ENCODE measurements around the gene GTPBP6.
A peak's percentile ranks its signal among the peaks of the same experiment; 100 is the strongest.
"Not testable (repeated sequence)": the region's sequence is repeated elsewhere in the genome, so short reads cannot be mapped to it uniquely, and the experiment has no call there.

The GTPBP6 gene

DNA sequence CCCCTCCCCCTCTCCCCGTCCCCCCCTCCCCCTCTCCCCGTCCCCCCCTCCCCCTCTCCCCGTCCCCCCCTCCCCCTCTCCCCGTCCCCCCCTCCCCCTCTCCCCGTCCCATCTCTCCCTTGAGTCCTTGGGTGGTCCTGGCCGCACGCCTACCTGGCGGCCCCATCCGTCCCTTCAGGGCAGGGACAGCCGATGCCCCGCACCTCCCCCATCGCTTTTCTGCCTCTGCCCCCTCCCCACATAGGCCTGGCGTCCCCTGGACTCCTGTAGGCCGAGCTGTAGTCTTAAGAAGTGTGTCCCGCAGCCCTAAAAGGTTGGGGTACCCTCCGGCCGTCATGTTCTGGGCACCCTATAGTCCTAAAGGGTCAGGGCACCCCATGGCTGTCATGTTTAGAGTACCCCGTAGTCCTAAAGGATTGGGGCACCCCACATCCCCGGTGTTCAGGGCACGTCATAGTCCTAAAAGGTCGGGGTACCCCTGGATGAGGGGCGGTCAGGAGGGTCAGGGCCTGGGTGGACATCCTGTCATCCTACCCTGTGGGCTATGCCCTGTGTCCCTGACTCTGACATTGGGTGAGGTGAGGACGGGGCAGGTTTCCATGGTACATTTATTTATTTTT is 10.8 kb upstream of the GTPBP6 start:
- WGBS, 2 donors (ENCODE audit: extremely low coverage in 2 of 2, insufficient read length in 2 of 2, insufficient replicate concordance in 1 of 2) = no CpG with 5 or more reads among the region's 23 CpGs
- Histone ChIP-seq H2BK15ac (ENCODE audit: low read length) (no peak overlapping the region), H4K91ac (ENCODE audit: low read depth, low read length, poor library complexity) (no peak overlapping the region), H3K27me3 (ENCODE audit: control insufficient read depth in 3 of 3, insufficient read depth in 3 of 3, low read depth in 1 of 3, low read length in 3 of 3) (no peaks in the 10 kb centered on the region), H3K4me2 (ENCODE audit: insufficient read depth, low read length, poor library complexity, severe bottlenecking) (no peak overlapping the region), H4K8ac (ENCODE audit: low read depth, low read length) (no peak overlapping the region), H3K14ac (ENCODE audit: low read length) (no peak overlapping the region), H3K18ac (ENCODE audit: low read length) (no peak overlapping the region), H3K36me3 (replicated peaks in 1 of 2; ENCODE audit: control insufficient read depth in 2 of 2, insufficient read depth in 2 of 2, low read length in 2 of 2) (peaks cover 11 to 16% of the 10 kb centered on the region in 2 donors), H3K4me3 (ENCODE audit: low read length in 2 of 2) (no peak overlapping the region), H3K23ac (ENCODE audit: low read depth, low read length, poor library complexity) (no peak overlapping the region), H3K9me3 (replicated peaks in 1 of 2; ENCODE audit: control insufficient read depth in 2 of 2, insufficient read depth in 1 of 2, low read depth in 1 of 2, low read length in 2 of 2) (no peaks in the 10 kb centered on the region), H3K9ac (ENCODE audit: low read depth, low read length, poor library complexity) (no peak overlapping the region), H2BK12ac (ENCODE audit: low read length) (no peak overlapping the region), H2AFZ (ENCODE audit: low read length) (no peak overlapping the region), H2BK5ac (ENCODE audit: low read length) (no peak overlapping the region), H3K4ac (ENCODE audit: low read length) (no peak overlapping the region), H3K79me1 (ENCODE audit: low read depth, low read length) (peaks cover 7% of the 10 kb centered on the region), H2AK5ac (ENCODE audit: low read depth, low read length) (peak overlapping the region; percentile 61), H2BK120ac (ENCODE audit: low read depth, low read length) (no peak overlapping the region), H3K4me1 (ENCODE audit: control insufficient read depth in 2 of 2, insufficient read depth in 1 of 2, low read depth in 1 of 2, low read length in 2 of 2) (peaks cover 3 to 6% of the 10 kb centered on the region in 2 donors), H3K27ac (replicated peaks; ENCODE audit: low read length) (no peak overlapping the region)
- no peak for DNase-seq (ENCODE audit: low spot score)

DNA sequence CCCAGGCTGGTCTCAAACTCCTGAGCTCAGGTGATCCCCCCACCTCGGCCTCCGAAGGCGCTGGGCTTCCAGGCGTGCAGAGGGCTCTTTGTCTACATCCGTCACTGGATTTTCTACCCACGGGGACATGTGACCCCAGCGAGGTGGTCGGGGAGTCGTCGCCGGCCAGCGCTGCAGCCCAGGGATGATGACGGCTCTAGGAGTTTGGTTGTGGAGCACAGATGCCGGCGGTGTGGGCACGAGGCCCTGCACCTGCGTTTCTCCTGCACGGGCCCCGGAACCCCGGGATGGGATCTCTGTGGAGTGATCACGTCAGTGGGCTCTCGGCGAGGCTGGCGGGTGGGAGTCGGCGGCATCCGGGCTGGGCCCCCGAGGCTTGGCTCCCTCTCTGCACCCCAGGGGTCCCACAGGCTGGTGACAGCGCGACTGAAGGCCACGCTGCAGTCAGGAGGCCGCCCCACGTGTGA is 9.1 kb upstream of the GTPBP6 start:
- no peak overlapping the region for H3K27ac ChIP-seq (replicated peaks; ENCODE audit: low read length)
- H3K27me3 ChIP-seq (ENCODE audit: control insufficient read depth in 3 of 3, insufficient read depth in 3 of 3, low read depth in 1 of 3, low read length in 3 of 3) = no peaks in the 10 kb centered on the region
- H4K91ac ChIP-seq (ENCODE audit: low read depth, low read length, poor library complexity) = no peak overlapping the region
- H2BK5ac ChIP-seq (ENCODE audit: low read length) = no peak overlapping the region
- H3K14ac ChIP-seq (ENCODE audit: low read length) = no peak overlapping the region
- no peak overlapping the region for H2AK5ac ChIP-seq (ENCODE audit: low read depth, low read length)
- no CpG with 5 or more reads among the region's 33 CpGs for WGBS, 2 donors (ENCODE audit: extremely low coverage in 2 of 2, insufficient read length in 2 of 2, insufficient replicate concordance in 1 of 2)
- no peak overlapping the region for H4K8ac ChIP-seq (ENCODE audit: low read depth, low read length)
- no peak overlapping the region for H2BK120ac ChIP-seq (ENCODE audit: low read depth, low read length)
- H3K4me1 ChIP-seq (ENCODE audit: control insufficient read depth in 2 of 2, insufficient read depth in 1 of 2, low read depth in 1 of 2, low read length in 2 of 2) = peaks cover 3 to 6% of the 10 kb centered on the region in 2 donors
- no peak overlapping the region for H2AFZ ChIP-seq (ENCODE audit: low read length)
- peak overlapping the region; percentile 1 for H2BK12ac ChIP-seq (ENCODE audit: low read length)
- H3K9ac ChIP-seq (ENCODE audit: low read depth, low read length, poor library complexity) = no peak overlapping the region
- no peak overlapping the region for H2BK15ac ChIP-seq (ENCODE audit: low read length)
- no peak overlapping the region for H3K4ac ChIP-seq (ENCODE audit: low read length)
- peaks cover 3% of the 10 kb centered on the region for H3K79me1 ChIP-seq (ENCODE audit: low read depth, low read length)
- peak overlapping the region; percentile 64 for H3K18ac ChIP-seq (ENCODE audit: low read length)
- peak overlapping the region; percentile 55 for H3K23ac ChIP-seq (ENCODE audit: low read depth, low read length, poor library complexity)
- H3K36me3 ChIP-seq (replicated peaks in 1 of 2; ENCODE audit: control insufficient read depth in 2 of 2, insufficient read depth in 2 of 2, low read length in 2 of 2) = peaks cover 1 to 2% of the 10 kb centered on the region in 2 donors
- no peak overlapping the region for H3K4me2 ChIP-seq (ENCODE audit: insufficient read depth, low read length, poor library complexity, severe bottlenecking)
- peak overlapping the region in 1 of 2 donors; percentile 16 for H3K4me3 ChIP-seq (ENCODE audit: low read length in 2 of 2)
- H3K9me3 ChIP-seq (replicated peaks in 1 of 2; ENCODE audit: control insufficient read depth in 2 of 2, insufficient read depth in 1 of 2, low read depth in 1 of 2, low read length in 2 of 2) = no peaks in the 10 kb centered on the region
- no peak for DNase-seq (ENCODE audit: low spot score)

DNA sequence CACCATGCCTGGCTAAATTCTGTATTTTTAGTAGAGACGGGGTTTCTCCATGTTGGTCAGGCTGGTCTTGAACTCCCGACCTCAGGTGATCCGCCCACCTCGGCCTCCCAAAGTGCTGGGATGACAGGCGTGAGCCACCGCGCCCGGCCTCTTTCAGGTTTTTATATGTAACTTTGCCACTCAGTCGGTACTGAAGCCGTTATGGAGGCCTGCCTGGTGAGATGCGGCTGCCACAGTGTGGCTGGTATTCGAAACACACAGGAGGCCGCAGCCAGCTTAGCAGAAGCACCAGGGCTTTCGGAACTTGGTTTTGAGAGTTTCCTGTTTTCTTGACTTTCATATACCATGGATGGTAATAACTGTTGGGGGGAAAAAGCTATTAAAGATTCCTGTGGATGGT is 6.1 kb upstream of the GTPBP6 start:
- not testable (repeated sequence) for H3K9ac ChIP-seq (ENCODE audit: low read depth, low read length, poor library complexity); H3K4me1 ChIP-seq (ENCODE audit: control insufficient read depth in 2 of 2, insufficient read depth in 1 of 2, low read depth in 1 of 2, low read length in 2 of 2); H3K4ac ChIP-seq (ENCODE audit: low read length); H3K36me3 ChIP-seq (replicated peaks in 1 of 2; ENCODE audit: control insufficient read depth in 2 of 2, insufficient read depth in 2 of 2, low read length in 2 of 2); DNase-seq (ENCODE audit: low spot score); H2AK5ac ChIP-seq (ENCODE audit: low read depth, low read length); H4K8ac ChIP-seq (ENCODE audit: low read depth, low read length); H2BK12ac ChIP-seq (ENCODE audit: low read length); H3K14ac ChIP-seq (ENCODE audit: low read length); H2BK5ac ChIP-seq (ENCODE audit: low read length); H3K9me3 ChIP-seq (replicated peaks in 1 of 2; ENCODE audit: control insufficient read depth in 2 of 2, insufficient read depth in 1 of 2, low read depth in 1 of 2, low read length in 2 of 2); H3K27me3 ChIP-seq (ENCODE audit: control insufficient read depth in 3 of 3, insufficient read depth in 3 of 3, low read depth in 1 of 3, low read length in 3 of 3); H3K4me3 ChIP-seq (ENCODE audit: low read length in 2 of 2); H3K79me1 ChIP-seq (ENCODE audit: low read depth, low read length); H3K23ac ChIP-seq (ENCODE audit: low read depth, low read length, poor library complexity); H3K18ac ChIP-seq (ENCODE audit: low read length); H2BK15ac ChIP-seq (ENCODE audit: low read length); H3K4me2 ChIP-seq (ENCODE audit: insufficient read depth, low read length, poor library complexity, severe bottlenecking); H4K91ac ChIP-seq (ENCODE audit: low read depth, low read length, poor library complexity); H2BK120ac ChIP-seq (ENCODE audit: low read depth, low read length); H2AFZ ChIP-seq (ENCODE audit: low read length); H3K27ac ChIP-seq (replicated peaks; ENCODE audit: low read length)
- no CpG with 5 or more reads among the region's 14 CpGs for WGBS, 2 donors (ENCODE audit: extremely low coverage in 2 of 2, insufficient read length in 2 of 2, insufficient replicate concordance in 1 of 2)

DNA sequence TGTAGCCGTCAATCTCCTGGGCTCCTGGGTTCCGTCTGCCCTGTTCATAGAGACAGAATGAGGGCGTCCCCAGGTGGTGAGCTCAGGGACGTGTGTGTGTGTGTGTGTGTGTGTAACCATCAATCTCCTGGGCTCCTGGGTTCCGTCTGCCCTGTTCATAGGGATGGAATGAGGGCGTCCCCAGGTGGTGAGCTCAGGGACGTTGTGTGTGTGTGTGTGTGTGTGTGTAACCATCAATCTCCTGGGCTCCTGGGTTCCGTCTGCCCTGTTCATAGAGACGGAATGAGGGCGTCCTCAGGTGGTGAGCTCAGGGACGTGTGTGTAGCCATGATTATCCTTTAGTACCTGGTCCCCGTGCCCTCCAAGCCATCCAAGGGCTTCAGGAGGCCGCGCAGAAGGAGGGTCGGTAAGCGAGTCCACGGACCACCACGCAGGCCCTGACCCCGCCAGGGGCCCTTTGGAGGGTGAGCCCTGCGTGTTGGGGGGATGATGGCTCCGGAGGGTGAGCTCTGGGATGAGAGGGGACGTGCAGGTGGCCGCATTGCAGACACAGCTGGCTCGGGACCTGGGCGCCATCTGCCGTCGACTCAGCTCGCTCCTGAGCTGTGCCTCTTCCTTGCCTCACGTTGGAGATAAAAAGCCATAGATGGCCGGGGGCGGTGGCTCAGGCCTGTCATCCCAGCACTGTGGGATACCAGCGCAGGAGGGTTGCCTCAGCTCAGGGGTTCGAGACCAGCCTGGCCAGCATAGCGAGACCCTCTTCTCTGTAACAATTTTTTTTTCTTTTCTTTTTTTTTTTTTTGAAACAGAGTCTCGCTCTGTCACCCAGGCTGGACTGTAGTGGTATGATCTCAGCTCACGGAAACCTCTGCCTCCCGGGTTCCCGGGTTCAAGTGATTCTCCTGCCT is 5.4 kb upstream of the GTPBP6 start:
- no peak overlapping the region for H2BK15ac ChIP-seq (ENCODE audit: low read length)
- no CpG with 5 or more reads among the region's 38 CpGs for WGBS, 2 donors (ENCODE audit: extremely low coverage in 2 of 2, insufficient read length in 2 of 2, insufficient replicate concordance in 1 of 2)
- no peak overlapping the region for H3K4me3 ChIP-seq (ENCODE audit: low read length in 2 of 2)
- H2AK5ac ChIP-seq (ENCODE audit: low read depth, low read length) = peak overlapping the region; percentile 43
- H2BK12ac ChIP-seq (ENCODE audit: low read length) = no peak overlapping the region
- peak overlapping the region; percentile 95 for H3K23ac ChIP-seq (ENCODE audit: low read depth, low read length, poor library complexity)
- H3K14ac ChIP-seq (ENCODE audit: low read length) = peak overlapping the region; percentile 47
- no peak overlapping the region for H3K27ac ChIP-seq (replicated peaks; ENCODE audit: low read length)
- no peak overlapping the region for H3K4me2 ChIP-seq (ENCODE audit: insufficient read depth, low read length, poor library complexity, severe bottlenecking)
- H3K9me3 ChIP-seq (replicated peaks in 1 of 2; ENCODE audit: control insufficient read depth in 2 of 2, insufficient read depth in 1 of 2, low read depth in 1 of 2, low read length in 2 of 2) = no peaks in the 10 kb centered on the region
- no peak overlapping the region for H3K4ac ChIP-seq (ENCODE audit: low read length)
- H3K4me1 ChIP-seq (ENCODE audit: control insufficient read depth in 2 of 2, insufficient read depth in 1 of 2, low read depth in 1 of 2, low read length in 2 of 2) = peaks cover 5 to 8% of the 10 kb centered on the region in 2 donors
- no peaks in the 10 kb centered on the region for H3K27me3 ChIP-seq (ENCODE audit: control insufficient read depth in 3 of 3, insufficient read depth in 3 of 3, low read depth in 1 of 3, low read length in 3 of 3)
- peaks cover 14% of the 10 kb centered on the region for H3K79me1 ChIP-seq (ENCODE audit: low read depth, low read length)
- no peak overlapping the region for H2BK5ac ChIP-seq (ENCODE audit: low read length)
- H3K36me3 ChIP-seq (replicated peaks in 1 of 2; ENCODE audit: control insufficient read depth in 2 of 2, insufficient read depth in 2 of 2, low read length in 2 of 2) = no peaks in the 10 kb centered on the region
- H3K18ac ChIP-seq (ENCODE audit: low read length) = peak overlapping the region; percentile 90
- H3K9ac ChIP-seq (ENCODE audit: low read depth, low read length, poor library complexity) = peak overlapping the region; percentile 9
- H4K8ac ChIP-seq (ENCODE audit: low read depth, low read length) = peak overlapping the region; percentile 83
- H2AFZ ChIP-seq (ENCODE audit: low read length) = peak overlapping the region; percentile 65
- DNase-seq (ENCODE audit: low spot score) = no peak
- H2BK120ac ChIP-seq (ENCODE audit: low read depth, low read length) = no peak overlapping the region
- no peak overlapping the region for H4K91ac ChIP-seq (ENCODE audit: low read depth, low read length, poor library complexity)

All from neuronal stem cell (in vitro differentiated cells).